HG03095 (cell line): ENCODE results near the gene GSTA3.
"Not testable (repeated sequence)": the region's sequence is repeated elsewhere in the genome, so short reads cannot be mapped to it uniquely, and the experiment has no call there.

ENCODE experiments used
- ATAC-seq: cut with Tn5 transposase; IDR thresholded peaks from one replicate; pipeline ENCODE4 v1.9.1; 2021; ENCODE audit warnings: moderate library complexity; ENCODE audit not compliant: unreplicated experiment

Gene GSTA3

GRCh38 chr6:52868240-52868639, 41.3 kb downstream of the GSTA3 start:
- no peak for ATAC-seq

GRCh38 chr6:52861151-52861550, 48.3 kb downstream of the GSTA3 start:
- ATAC-seq = not testable (repeated sequence)

- no peak for ATAC-seq
Observed at GRCh38 chr6:52858416-52858815, 51.1 kb downstream of the GSTA3 start.

- not testable (repeated sequence) for ATAC-seq
Observed at GRCh38 chr6:52856137-52856536, 53.4 kb downstream of the GSTA3 start.

- no peak for ATAC-seq
Observed at GRCh38 chr6:52849137-52849536, 60.4 kb downstream of the GSTA3 start.
